ENCODE results near the gene PEX11G. TPM values are rescaled to one million over a fixed set of nuclear protein-coding genes. Genes with fewer than 3 reads are reported as not detected.

The PEX11G gene
- total RNA-seq, 2 experiments from 2014 or later: not detected

- Mint-ChIP-seq H3K4me3 (no peak overlapping the region), H3K27ac (no peak overlapping the region), H3K36me3 (ENCODE audit: low read depth) (peaks cover 72% of the 10 kb centered on the region), H3K9me3 (no peaks in the 10 kb centered on the region), H3K27me3 (no peaks in the 10 kb centered on the region), H3K4me1 (ENCODE audit: low read depth) (no peaks in the 10 kb centered on the region)
- H3K4me3 ChIP-seq (ENCODE audit: low read length): no peak overlapping the region
- H3K4me1 ChIP-seq (ENCODE audit: insufficient read depth, low read length): no peaks in the 10 kb centered on the region
- intact Hi-C loops (cut with DNase I, micrococcal nuclease): no loop called here
- ChIA-PET POLR2A (no interaction called here), CTCF (no interaction called here)
- no peaks in the 10 kb centered on the region for H3K9me3 ChIP-seq (ENCODE audit: control insufficient read depth in 1 of 2, insufficient read depth in 1 of 2, low read length in 2 of 2)
- ATAC-seq (ENCODE audit: poor library complexity): no peak
- H3K36me3 ChIP-seq (ENCODE audit: insufficient read depth, low read length): peaks cover 96% of the 10 kb centered on the region
- TF ChIP-seq CTCF (IDR thresholded peaks at IDR 0.05): no peak
- H3K27ac ChIP-seq (ENCODE audit: low read depth in 1 of 2, low read length in 2 of 2): no peak overlapping the region
- no peaks in the 10 kb centered on the region for H3K27me3 ChIP-seq (ENCODE audit: control insufficient read depth in 1 of 2, insufficient read depth in 2 of 2, low read length in 2 of 2)
- DNase-seq: no peak
Measured at GRCh38 chr19:7461841-7462629, 26.8 kb downstream of the PEX11G start.

GRCh38 chr19:7460562-7460966 lies 28.3 kb downstream of the PEX11G start:
- DNase-seq: no peak
- Mint-ChIP-seq H3K27me3 (no peaks in the 10 kb centered on the region), H3K36me3 (ENCODE audit: low read depth) (peaks cover 87% of the 10 kb centered on the region), H3K27ac (no peak overlapping the region), H3K9me3 (no peaks in the 10 kb centered on the region), H3K4me1 (ENCODE audit: low read depth) (peaks cover 1% of the 10 kb centered on the region), H3K4me3 (no peak overlapping the region)
- Histone ChIP-seq H3K4me3 (ENCODE audit: low read length) (no peak overlapping the region), H3K27ac (ENCODE audit: low read depth in 1 of 2, low read length in 2 of 2) (no peak overlapping the region), H3K36me3 (ENCODE audit: insufficient read depth, low read length) (peaks cover 96% of the 10 kb centered on the region), H3K4me1 (ENCODE audit: insufficient read depth, low read length) (no peaks in the 10 kb centered on the region), H3K27me3 (ENCODE audit: control insufficient read depth in 1 of 2, insufficient read depth in 2 of 2, low read length in 2 of 2) (no peaks in the 10 kb centered on the region), H3K9me3 (ENCODE audit: control insufficient read depth in 1 of 2, insufficient read depth in 1 of 2, low read length in 2 of 2) (no peaks in the 10 kb centered on the region)
- TF ChIP-seq CTCF (IDR thresholded peaks at IDR 0.05): no peak
- intact Hi-C loops (cut with DNase I, micrococcal nuclease): no loop called here
- ChIA-PET CTCF (no interaction called here), POLR2A (no interaction called here)
- ATAC-seq (ENCODE audit: poor library complexity): no peak

GRCh38 chr19:7459773-7460172 lies 29.1 kb downstream of the PEX11G start:
- ChIA-PET CTCF (no interaction called here), POLR2A (no interaction called here)
- Histone ChIP-seq H3K4me3 (ENCODE audit: low read length) (no peak overlapping the region), H3K9me3 (ENCODE audit: control insufficient read depth in 1 of 2, insufficient read depth in 1 of 2, low read length in 2 of 2) (no peaks in the 10 kb centered on the region), H3K4me1 (ENCODE audit: insufficient read depth, low read length) (peaks cover 1% of the 10 kb centered on the region), H3K27ac (ENCODE audit: low read depth in 1 of 2, low read length in 2 of 2) (no peak overlapping the region), H3K27me3 (ENCODE audit: control insufficient read depth in 1 of 2, insufficient read depth in 2 of 2, low read length in 2 of 2) (no peaks in the 10 kb centered on the region), H3K36me3 (ENCODE audit: insufficient read depth, low read length) (peaks cover 96% of the 10 kb centered on the region)
- H3K4me3 Mint-ChIP-seq: no peak overlapping the region
- no peaks in the 10 kb centered on the region for H3K9me3 Mint-ChIP-seq
- ATAC-seq (ENCODE audit: poor library complexity) (no peak), DNase-seq (no peak)
- peaks cover 8% of the 10 kb centered on the region for H3K4me1 Mint-ChIP-seq (ENCODE audit: low read depth)
- intact Hi-C loops (cut with DNase I, micrococcal nuclease): no loop called here
- H3K27ac Mint-ChIP-seq: no peak overlapping the region
- H3K27me3 Mint-ChIP-seq: no peaks in the 10 kb centered on the region
- no peak for TF ChIP-seq CTCF (IDR thresholded peaks at IDR 0.05)
- peaks cover 92% of the 10 kb centered on the region for H3K36me3 Mint-ChIP-seq (ENCODE audit: low read depth)

Measured in CD4-positive, alpha-beta T cell (primary cell).